Thymus (tissue), 11 donors: ENCODE data around the gene MEIOB. TPM values are rescaled to one million over a fixed set of nuclear protein-coding genes. Genes with fewer than 3 reads are reported as not detected.
A peak's percentile ranks its signal among the peaks of the same experiment; 100 is the strongest.
"Not testable (repeated sequence)": the region's sequence is repeated elsewhere in the genome, so short reads cannot be mapped to it uniquely, and the experiment has no call there.

Source experiments
- DNase-seq, 9 donors: peaks; one replicate each; pipeline ENCODE4 v3.0.0-alpha.2; 2013; ENCODE audit warnings: low spot score in 9 of 9, low read depth in 6 of 9, missing footprints in 1 of 9
- H3K27ac ChIP-seq, 2 donors: one replicate each; pipeline ENCODE4 v1.5.1; 2013; ENCODE audit warnings: control low read depth in 1 of 2, low read depth in 1 of 2, low read length in 1 of 2, mild to moderate bottlenecking in 1 of 2, moderate library complexity in 1 of 2
- H3K27me3 ChIP-seq, 2 donors: one replicate each; pipeline ENCODE4 v1.5.1; 2013; ENCODE audit warnings: low read length in 1 of 2; ENCODE audit not compliant: control insufficient read depth in 2 of 2, insufficient read depth in 1 of 2
- H3K36me3 ChIP-seq, 2 donors: one replicate each; pipeline ENCODE4 v1.5.1; 2013; ENCODE audit warnings: low read length in 1 of 2, mild to moderate bottlenecking in 1 of 2, moderate library complexity in 1 of 2; ENCODE audit not compliant: control insufficient read depth in 2 of 2, insufficient read depth in 2 of 2
- H3K4me1 ChIP-seq, 2 donors: one replicate each; pipeline ENCODE4 v1.5.1; 2013; ENCODE audit warnings: low read length in 2 of 2; ENCODE audit not compliant: control insufficient read depth in 2 of 2, insufficient read depth in 2 of 2
- H3K4me3 ChIP-seq, 2 donors: one replicate each; pipeline ENCODE4 v1.5.1; 2013; ENCODE audit warnings: low read length in 2 of 2, control low read depth in 1 of 2, mild to moderate bottlenecking in 1 of 2
- H3K9me3 ChIP-seq, 2 donors: one replicate each; pipeline ENCODE4 v1.5.1; 2013; ENCODE audit warnings: low read length in 1 of 2, mild to moderate bottlenecking in 1 of 2; ENCODE audit not compliant: control insufficient read depth in 2 of 2, insufficient read depth in 1 of 2
- WGBS: extraction: QIAGEN DNeasy Blood & Tissue Kit; methylation state at CpG from one replicate; pipeline ENCODE4 v1.1.7; 2013; 5-methylcytosine and 5-hydroxymethylcytosine counted together
- polyA plus RNA-seq: library from polyadenylated mRNA; stranded (reverse); fragments of 200-250 nt; gene quantifications from one replicate; pipeline ENCODE4 v1.2.3, GENCODE V29; 2013
- total RNA-seq: library from RNA; stranded (reverse); fragments of 120-200 nt; gene quantifications from one replicate; pipeline ENCODE4 v1.2.4, GENCODE V29; 2013
- donor health status: healthy.

The MEIOB gene
- total and polyA plus RNA-seq, 2 donors = 1.1 to 1.3 TPM

DNA sequence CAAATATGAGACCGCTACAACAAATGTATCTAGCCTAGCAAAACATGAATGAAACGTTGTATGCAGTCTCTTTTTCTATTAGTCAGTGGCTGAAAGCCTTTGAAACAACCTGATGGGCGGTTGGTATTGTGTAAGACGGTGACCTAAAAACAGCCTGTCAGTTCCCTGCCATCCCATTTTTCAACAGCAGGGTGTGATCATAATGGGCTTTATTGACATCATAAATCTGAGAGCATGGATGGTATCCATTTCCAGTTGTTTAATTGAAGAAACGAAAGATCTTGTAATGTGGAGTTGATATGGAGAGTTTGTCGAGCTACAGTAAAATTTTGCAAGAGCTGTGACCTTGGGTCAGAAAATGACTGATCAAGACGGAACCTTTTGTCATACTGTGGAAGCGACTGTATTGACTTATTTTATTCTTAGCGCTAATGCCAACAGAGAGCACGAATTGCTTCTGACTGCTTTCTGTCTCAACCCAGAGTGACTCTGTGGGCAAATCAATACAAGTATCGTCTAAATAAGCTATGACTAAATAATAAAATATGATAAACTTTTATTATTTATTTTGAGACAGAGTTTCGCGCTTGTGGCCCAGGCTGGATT is 12.3 kb upstream of the MEIOB start:
- peak in 1 of 9 donors; percentile 38 for DNase-seq
- Histone ChIP-seq H3K4me1 (no peaks in the 10 kb centered on the region), H3K4me3 (no peak overlapping the region), H3K9me3 (no peaks in the 10 kb centered on the region), H3K27ac (no peak overlapping the region), H3K36me3 (no peaks in the 10 kb centered on the region), H3K27me3 (peaks cover 0 to 31% of the 10 kb centered on the region in 2 donors)
- WGBS = 77% methylated on average over 13 of the region's 13 CpGs

DNA sequence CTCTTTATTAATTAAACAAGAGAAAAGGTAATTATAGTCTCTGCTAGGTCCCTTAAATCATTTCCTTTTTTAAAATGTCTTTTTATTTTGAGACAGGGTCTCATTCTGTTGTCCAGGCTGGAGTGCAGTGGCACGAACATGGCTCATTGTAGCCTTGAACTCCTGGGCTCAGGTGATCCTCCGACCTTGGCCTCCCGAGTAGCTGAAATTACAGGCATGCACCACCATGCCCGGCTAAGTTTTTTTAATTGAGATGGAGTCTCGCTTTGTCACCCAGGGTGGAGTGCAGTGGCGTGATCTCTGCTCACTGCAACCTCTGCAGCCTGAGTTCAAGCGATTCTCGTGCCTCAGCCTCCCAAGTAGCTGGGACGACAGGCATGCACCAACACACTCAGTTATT is 9.2 kb upstream of the MEIOB start:
- H3K27ac ChIP-seq, H3K4me3 ChIP-seq, H3K36me3 ChIP-seq, H3K4me1 ChIP-seq, DNase-seq, H3K9me3 ChIP-seq: not testable (repeated sequence)
- WGBS = 96% methylated on average over 9 of the region's 9 CpGs
- H3K27me3 ChIP-seq = peaks cover 3 to 50% of the 10 kb centered on the region in 2 donors

DNA sequence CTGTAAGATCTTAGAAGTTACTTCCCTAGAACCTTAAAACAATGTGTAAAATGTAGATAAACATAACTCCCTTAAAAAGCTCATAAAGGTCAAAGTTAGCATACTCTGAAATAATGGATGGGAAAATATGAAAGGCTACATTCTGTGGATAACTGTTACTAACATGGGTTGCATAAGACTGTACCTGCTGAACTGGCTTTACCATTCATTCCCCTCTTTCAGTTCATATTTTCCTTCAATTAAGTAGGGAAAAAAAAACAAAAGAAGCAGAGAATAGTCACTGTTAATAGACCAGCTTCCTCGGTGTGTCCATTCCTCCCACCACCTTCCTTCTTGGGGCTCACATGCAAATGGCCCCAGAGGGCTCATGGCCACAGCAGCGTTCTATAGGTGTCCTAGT is 7.5 kb upstream of the MEIOB start:
- 49% methylated on average over 2 of the region's 2 CpGs for WGBS
- no peaks in the 10 kb centered on the region for H3K36me3 ChIP-seq
- DNase-seq = no peak
- no peak overlapping the region for H3K27ac ChIP-seq
- H3K4me3 ChIP-seq = no peak overlapping the region
- H3K27me3 ChIP-seq = peaks cover 5 to 54% of the 10 kb centered on the region in 2 donors
- H3K9me3 ChIP-seq = no peaks in the 10 kb centered on the region
- H3K4me1 ChIP-seq = no peaks in the 10 kb centered on the region

DNA sequence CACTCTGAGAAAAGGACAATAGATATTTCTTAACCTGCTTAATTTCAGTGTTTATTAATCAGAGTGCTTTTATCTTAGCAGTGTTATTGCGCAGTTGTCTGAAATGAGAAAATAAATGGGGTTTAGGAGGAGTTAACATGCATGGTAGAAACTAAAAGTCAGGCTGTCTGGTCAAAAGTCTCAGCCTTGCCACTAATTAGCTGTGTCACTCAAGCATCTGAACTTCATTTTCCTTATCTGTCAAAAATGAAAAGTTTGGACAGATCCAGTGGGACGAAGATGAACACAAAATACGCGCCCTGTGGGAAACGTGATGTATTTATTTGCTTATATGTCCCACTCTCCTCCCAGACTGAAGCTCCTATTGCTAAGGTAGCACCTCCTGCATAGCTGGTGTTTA is 6.3 kb upstream of the MEIOB start:
- DNase-seq = no peak
- no peak overlapping the region for H3K4me3 ChIP-seq
- H3K27me3 ChIP-seq = peaks cover 8 to 61% of the 10 kb centered on the region in 2 donors
- no peaks in the 10 kb centered on the region for H3K4me1 ChIP-seq
- H3K9me3 ChIP-seq = no peaks in the 10 kb centered on the region
- H3K36me3 ChIP-seq = no peaks in the 10 kb centered on the region
- no peak overlapping the region for H3K27ac ChIP-seq
- 87% methylated on average over 5 of the region's 5 CpGs for WGBS

DNA sequence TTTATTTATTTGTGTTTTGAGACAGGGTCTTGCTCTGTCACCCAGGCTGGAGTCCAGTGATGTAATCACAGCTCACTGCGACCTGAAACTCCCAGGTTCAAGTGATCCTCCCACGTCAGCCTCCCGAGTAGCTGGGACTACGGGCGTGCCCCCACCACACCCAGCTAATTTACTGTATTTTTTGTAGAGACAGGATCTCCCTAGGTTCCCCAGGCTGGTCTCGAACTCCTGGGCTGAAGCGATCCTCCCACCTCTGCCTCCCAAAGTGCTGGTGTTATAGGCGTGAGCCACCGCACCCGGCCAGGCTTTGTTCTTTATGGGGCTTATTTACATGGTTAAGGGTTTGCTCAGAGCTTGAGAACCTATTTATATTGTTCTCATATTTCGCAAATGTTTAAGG is 5.8 kb upstream of the MEIOB start:
- 76% methylated on average over 11 of the region's 11 CpGs for WGBS
- peaks cover 0 to under 1% of the 10 kb centered on the region in 2 donors for H3K9me3 ChIP-seq
- peaks cover 9 to 62% of the 10 kb centered on the region in 2 donors for H3K27me3 ChIP-seq
- H3K36me3 ChIP-seq = no peaks in the 10 kb centered on the region
- no peak for DNase-seq
- no peak overlapping the region for H3K27ac ChIP-seq
- H3K4me3 ChIP-seq = no peak overlapping the region
- no peaks in the 10 kb centered on the region for H3K4me1 ChIP-seq

DNA sequence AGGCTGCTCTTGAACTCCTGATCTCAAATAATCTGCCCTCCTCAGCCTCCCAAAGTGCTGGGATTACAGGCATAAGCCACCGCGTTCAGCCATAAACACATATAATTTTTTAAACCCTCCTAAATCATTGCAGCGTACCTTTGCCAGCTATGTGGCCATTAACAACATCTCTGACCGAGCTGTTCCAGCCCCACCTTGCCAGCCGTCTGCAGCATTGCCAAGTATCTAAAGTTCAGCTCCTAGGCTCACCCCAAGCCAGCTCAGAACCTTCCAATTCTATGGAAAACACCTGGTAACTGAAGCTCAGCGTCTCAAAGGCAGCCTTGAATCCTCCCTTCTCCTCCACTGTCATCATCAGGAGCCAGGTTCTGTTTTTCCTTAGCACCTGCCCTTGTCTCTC is 5.1 kb upstream of the MEIOB start:
- Histone ChIP-seq H3K9me3 (peaks cover 2 to 7% of the 10 kb centered on the region in 2 donors), H3K4me1 (no peaks in the 10 kb centered on the region), H3K27me3 (peaks cover 16 to 69% of the 10 kb centered on the region in 2 donors), H3K27ac (no peak overlapping the region), H3K36me3 (no peaks in the 10 kb centered on the region), H3K4me3 (no peak overlapping the region)
- 65% methylated on average over 6 of the region's 6 CpGs for WGBS
- DNase-seq = no peak

DNA sequence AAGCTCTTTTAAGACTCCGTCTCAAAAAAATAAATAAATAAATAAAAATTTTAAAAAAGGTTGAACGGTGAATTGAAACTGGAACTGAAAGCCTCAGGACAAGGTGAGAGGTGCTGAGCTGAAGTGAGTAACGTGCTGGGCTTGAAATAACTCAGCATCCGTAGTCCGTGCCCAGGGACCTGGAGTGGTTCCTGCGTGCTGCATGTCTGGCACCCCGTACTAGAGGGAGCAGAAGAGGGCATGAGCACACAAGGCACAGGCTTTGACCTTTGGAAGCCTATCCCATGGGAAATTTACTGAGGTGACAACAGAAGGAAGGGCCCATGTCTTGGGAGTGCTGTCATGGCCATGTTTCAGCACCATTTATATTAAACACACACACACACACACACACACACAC is 4.5 kb upstream of the MEIOB start:
- 85% methylated on average over 7 of the region's 7 CpGs for WGBS
- Histone ChIP-seq H3K4me1 (no peaks in the 10 kb centered on the region), H3K4me3 (no peak overlapping the region), H3K27me3 (peaks cover 19 to 73% of the 10 kb centered on the region in 2 donors), H3K27ac (no peak overlapping the region), H3K9me3 (peaks cover 6 to 12% of the 10 kb centered on the region in 2 donors), H3K36me3 (no peaks in the 10 kb centered on the region)
- DNase-seq = no peak

DNA sequence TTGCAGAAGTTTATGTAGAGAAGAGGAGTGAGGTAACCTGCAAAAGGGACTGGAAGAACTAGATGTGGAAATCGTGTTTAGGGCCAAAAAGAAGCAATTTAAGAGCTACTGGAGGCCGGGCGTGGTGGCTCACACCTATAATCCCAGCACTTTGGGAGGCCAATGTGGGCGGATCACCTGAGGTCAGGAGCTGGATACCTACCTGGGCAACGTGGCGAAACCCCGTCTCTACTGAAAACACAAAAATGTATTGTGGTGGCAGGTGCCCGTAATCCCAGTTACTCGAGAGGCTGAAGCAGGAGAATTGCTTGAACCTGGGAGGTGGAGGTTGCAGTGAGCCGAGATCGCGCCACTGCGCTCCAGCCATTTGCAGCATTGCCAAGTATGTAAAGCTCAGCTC is 4.1 kb upstream of the MEIOB start:
- WGBS = 89% methylated on average over 13 of the region's 13 CpGs
- not testable (repeated sequence) for H3K4me1 ChIP-seq, DNase-seq, H3K27ac ChIP-seq, H3K4me3 ChIP-seq, H3K36me3 ChIP-seq
- H3K27me3 ChIP-seq = peaks cover 19 to 75% of the 10 kb centered on the region in 2 donors
- H3K9me3 ChIP-seq = peaks cover 6 to 13% of the 10 kb centered on the region in 2 donors

DNA sequence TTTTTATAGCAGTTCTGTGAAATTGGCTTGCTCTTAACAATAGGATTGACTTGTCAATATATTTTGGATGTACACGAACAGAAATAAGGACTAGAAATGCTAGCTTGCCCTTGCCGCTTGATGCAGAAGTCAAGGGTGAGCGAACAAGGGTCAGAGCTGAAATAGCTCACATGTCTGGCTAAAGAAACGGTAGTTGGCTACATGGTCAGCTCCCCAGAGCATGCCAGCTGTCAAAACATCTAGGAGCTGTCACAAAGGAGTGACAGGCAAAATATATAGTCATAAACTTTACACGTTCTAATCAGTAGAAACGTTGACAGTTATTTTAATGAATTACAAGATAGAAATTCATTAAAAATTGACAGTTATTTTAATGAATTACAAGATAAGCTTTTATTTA is 2.9 kb upstream of the MEIOB start:
- peaks cover 19 to 82% of the 10 kb centered on the region in 2 donors for H3K27me3 ChIP-seq
- 67% methylated on average over 6 of the region's 6 CpGs for WGBS
- no peak overlapping the region for H3K4me3 ChIP-seq
- no peak for DNase-seq
- H3K27ac ChIP-seq = no peak overlapping the region
- H3K36me3 ChIP-seq = no peaks in the 10 kb centered on the region
- H3K4me1 ChIP-seq = no peaks in the 10 kb centered on the region
- peaks cover 6 to 13% of the 10 kb centered on the region in 2 donors for H3K9me3 ChIP-seq
